HG03521 (cell line): Measurements from ENCODE around the gene STAT6.
"Not testable (repeated sequence)": the region's sequence is repeated elsewhere in the genome, so short reads cannot be mapped to it uniquely, and the experiment has no call there.

Experiments used
- ATAC-seq: cut with Tn5 transposase; IDR thresholded peaks from one replicate; pipeline ENCODE4 v1.9.1; 2021; ENCODE audit warnings: mild to moderate bottlenecking, moderate library complexity; ENCODE audit not compliant: unreplicated experiment

The STAT6 gene

GRCh38 chr12:57088354-57089270 is 22.6 kb downstream of the STAT6 start, which contains the start of gene NAB2:
NAB2 (plus strand) TSS chr12:57089114; CDS start chr12:57089272, 158 bp downstream.
- peak; percentile 56 for ATAC-seq

DNA sequence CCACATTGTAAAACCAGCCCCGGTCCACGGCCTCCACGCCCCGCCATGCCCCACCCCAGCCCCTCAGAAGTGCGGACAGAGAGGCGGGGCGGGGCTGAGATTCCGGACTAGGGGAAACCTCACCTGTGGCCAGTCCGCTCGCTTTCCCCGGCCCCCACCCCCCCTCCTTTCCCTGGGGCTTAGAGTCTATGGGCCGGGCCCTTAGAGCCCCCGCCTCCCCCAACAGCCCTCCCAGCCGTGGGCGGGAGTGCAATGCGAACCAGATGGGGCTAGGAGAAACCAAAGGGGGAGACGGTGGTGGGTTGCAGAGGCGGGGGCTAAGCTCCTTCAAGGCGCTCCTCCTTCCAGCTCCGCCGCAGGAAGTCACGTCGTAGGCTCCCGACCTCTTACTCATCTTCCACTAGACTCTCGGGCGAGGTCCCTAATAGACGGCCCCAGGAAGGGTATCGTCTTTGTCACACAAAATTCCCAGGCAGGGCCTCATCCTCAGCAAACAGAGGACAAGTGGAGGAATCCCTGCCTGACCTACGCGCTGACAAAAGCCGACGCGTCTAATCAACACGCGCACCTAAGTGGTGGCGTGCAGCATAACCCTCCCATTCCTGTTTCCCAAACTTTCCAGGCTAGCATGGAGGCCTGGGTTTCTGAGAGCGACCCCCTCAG is 23.3 kb downstream of the STAT6 start:
- peak; percentile 30 for ATAC-seq

DNA sequence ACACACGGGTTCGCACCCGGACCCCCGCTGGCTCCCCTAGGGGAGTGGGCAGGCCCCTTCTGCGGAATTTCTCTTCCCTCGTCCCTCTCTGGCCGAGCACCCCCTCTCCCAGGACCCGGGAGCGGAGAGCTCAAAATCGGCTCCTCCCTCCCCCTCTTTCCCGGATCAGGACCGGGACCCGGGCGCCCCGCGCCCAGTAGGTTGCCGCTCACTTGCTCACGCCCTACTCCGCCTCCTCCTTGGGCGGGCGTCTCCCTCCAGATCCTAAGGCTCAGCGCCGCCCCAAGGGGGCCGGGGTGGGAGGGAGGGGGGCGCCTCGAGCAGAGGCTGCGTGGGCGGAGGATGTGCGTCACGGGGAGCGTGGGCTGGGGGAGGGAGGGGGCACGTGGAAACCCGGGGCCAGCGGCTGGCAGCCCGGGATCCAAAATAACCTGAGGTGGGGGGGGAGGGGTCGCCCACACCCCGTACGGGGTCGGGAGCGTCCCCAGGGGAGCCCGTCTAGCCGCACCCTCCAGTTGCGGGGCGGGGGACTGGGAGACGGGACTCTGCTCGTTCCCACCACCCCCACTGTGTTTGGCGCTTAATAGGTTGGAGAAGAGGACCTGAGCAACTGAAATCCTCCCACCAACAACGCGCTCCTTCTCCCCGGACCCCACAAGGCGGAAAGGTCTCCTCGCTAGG is 24.0 kb downstream of the STAT6 start:
- ATAC-seq: peak; percentile 36

- no peak for ATAC-seq
Observed at GRCh38 chr12:57086493-57087009, 24.6 kb downstream of the STAT6 start.

GRCh38 chr12:57085999-57086492 is 25.1 kb downstream of the STAT6 start:
- ATAC-seq: no peak

DNA sequence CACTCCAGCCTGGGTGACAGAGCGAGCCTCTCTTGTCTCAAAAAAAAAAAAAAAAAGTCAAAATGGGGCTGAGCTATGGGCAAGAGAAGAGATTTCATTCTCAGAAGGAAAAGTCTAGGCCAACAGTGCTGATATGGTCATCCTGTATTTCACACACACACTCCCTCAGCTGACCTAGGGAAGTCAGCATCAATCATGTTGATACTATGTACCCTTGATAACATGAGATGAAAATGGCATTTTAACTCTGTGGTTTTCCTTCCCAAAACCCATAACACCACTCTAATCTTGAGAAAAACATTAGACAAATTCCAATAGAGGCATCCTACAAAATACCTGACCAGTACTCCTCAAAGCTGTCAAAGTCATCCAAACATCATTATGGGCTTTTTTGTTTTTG is 30.3 kb downstream of the STAT6 start:
- no peak for ATAC-seq

DNA sequence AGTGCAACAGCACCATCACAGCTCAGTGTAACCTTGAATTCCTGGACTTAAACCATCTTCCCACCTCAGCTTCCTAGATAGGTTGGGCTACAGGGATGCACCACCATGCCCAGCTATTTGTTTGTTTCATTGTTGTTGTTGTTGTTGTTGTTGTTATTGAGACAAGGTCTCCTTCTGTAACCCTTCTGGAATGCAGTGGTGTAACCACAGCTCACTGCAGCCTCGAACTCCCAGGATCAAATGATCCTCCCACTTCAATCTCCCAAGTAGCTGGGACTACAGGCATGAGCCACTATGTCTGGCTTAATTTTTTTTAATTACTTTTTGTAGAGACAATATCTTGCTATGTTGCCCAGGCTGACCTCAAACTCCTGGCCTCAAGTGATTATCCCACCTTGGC is 31.3 kb downstream of the STAT6 start:
- no peak for ATAC-seq

DNA sequence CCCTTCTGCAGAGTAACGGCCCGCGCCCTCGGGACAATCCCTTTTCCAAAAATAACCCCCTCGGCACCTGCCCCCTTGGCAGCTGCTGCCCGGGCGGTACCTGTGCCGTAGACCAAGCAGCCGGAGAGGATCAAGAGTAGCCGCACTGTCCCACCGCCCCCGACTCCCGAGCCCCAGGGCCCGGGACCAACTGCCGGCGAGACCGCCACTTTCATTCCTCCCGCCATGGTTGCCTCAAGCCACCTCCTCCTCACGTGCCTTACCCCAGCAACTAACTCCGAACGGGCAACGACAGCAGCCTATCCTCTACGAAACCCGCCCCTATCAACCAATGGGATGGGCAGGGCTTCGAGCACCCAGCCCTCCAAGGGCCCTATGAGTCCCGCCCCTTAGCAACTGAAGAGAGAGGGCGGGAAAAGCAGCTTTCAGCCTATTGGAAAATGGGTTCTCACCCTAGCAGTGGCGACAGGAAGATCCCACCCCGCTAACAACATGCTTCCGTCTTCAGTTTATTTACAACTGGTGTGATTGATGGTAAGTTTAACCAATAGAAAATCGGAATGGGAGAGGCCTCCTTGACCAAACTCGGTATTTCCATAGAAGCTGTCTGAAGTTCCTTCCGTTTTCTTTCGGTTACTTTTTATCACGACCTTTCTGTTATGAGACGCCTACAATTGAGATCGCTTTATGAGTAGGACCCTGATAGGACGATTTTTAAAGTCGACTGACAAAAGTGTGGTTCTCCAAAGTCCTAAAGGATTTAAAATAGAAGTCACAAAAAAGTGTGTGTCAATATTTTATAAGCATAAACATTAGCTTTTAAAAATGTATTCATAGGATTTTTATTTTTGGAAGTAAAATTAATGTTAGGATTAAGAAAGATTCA is 32.4 kb downstream of the STAT6 start, which contains the start of gene NEMP1:
Gene NEMP1, minus strand, starts transcription at position 273 of the 886 bp plus-strand sequence. Its CDS starts 46 bp downstream, at position 227.
- ATAC-seq: peak; percentile 98

GRCh38 chr12:57073566-57074450 is 37.4 kb downstream of the STAT6 start:
- not testable (repeated sequence) for ATAC-seq

GRCh38 chr12:57072661-57073060 is 38.5 kb downstream of the STAT6 start:
- ATAC-seq: no peak

DNA sequence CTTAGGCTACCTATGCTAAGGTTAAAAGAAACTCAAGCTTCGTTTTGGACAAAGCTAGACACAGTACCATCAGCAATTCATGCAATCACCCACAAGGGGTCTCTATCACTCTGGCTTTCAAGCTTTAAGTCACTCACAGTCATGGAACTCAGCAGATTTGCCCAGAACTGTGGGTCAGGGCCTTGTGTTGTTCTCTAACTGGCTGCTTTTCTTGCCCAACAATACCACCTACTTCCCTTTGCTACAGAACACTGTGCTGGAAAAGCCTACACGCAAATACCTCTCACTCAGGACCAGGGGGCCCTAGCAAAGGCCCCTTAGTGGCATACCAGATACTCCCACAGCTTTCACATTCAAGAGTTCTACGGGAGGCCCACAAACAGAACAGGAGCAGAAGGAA is 41.6 kb downstream of the STAT6 start:
- ATAC-seq: peak; percentile 75

DNA sequence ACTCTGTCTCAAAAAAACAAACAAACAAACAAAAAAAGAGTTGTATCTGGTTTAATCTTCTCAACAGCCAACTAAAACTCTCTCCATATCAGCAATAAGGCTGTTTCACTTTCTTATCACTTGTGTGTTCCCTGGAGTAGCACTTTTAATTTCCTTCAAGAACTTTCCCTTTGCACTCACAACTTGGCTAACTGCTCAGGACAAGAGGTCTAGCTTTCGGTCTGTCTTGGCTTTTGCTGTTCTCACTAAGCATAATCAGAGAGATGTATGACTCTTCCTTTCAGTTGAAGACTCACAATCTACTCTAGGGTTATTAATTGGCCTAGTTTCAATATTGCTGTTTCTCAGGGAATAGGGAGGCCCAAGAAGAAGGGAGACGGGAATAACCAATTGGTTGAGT is 44.9 kb downstream of the STAT6 start:
- no peak for ATAC-seq

- ATAC-seq: peak; percentile 79
Observed at GRCh38 chr12:57063991-57064685, 47.0 kb downstream of the STAT6 start.

GRCh38 chr12:57058454-57058853 is 52.7 kb downstream of the STAT6 start:
- ATAC-seq: no peak

DNA sequence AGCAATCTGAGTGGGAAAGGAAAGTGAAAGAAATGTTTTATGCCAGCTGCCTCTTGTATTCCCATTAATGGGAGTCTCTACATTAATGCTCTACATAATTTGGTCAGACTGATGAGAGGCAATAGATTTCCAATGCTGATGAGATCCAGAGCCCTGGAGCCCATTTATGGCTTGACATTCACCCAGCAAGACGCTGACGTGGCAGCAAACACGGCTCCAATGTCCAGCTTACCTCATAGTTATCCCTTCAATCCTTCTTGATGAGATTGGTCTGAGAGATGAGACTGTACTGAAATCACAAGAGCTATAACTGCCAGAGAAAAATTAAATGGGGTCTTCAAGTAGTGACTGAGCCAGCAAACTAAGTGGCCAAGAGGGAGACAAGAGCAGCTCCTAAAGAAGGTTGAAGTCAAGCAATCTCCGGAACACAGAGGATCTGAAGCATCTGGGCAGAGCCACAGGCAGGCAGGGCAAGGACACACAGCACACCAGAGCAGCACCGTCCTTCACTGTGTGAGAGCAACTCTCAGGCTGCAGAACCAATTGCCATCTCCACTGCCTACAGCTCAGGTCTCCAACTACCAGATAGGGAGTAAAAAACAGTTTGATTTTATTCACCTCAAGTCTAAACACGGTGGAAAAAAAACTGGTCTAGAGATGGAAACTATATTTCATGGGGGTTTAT is 54.0 kb downstream of the STAT6 start:
- no peak for ATAC-seq

DNA sequence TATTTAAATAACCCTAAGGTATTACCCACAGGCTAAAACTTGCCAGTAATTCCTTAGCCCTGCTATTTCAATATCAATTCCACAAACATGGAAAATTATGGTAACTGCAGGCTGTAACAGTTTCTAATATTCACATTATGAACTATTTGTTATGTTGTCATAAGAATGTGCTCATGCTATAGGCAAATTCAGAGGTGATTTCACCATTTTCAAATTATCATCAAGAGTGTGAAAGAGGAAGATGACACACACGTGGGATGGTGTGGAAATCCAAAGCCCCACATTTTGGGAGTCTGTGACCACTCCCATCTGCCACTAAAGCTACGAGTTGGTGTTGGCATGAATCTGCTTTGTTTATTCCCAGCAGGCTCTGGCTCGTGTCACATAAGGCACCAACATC is 55.3 kb downstream of the STAT6 start:
- no peak for ATAC-seq

DNA sequence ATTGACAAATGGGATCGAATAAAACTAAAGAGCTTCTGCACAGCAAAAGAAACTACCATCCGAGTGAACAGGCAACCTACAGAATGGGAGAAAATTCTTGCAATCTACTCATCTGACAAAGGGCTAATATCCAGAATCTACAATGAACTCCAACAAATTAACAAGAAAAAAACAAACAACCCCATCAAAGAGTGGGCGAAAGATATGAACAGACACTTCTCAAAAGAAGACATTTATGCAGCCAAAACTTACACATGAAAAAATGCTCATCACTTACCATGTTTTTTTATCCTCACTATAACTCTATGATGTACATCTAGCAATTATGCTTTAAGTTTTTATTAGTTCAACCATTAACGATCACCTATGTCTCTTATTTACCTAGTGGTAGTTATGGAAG is 57.3 kb downstream of the STAT6 start:
- ATAC-seq: not testable (repeated sequence)

GRCh38 chr12:57053146-57053545 is 58.0 kb downstream of the STAT6 start:
- not testable (repeated sequence) for ATAC-seq
